Ishikawa (cell line): ENCODE data around the gene LPIN2.

ENCODE experiments used
- CEBPB ChIP-seq: IDR thresholded peaks from 2 replicates; pipeline ENCODE4 v1.6.1; 2012
- CREB1 ChIP-seq: IDR thresholded peaks from 2 replicates; pipeline ENCODE4 v1.6.1; 2012; ENCODE audit warnings: low read depth
- EGR1 ChIP-seq: IDR thresholded peaks from 2 replicates; pipeline ENCODE4 v1.6.1; 2012
- EP300 ChIP-seq: IDR thresholded peaks from 2 replicates; pipeline ENCODE4 v1.6.1; 2012; ENCODE audit warnings: borderline replicate concordance
- FOXM1 ChIP-seq: IDR thresholded peaks from 2 replicates; pipeline ENCODE4 v1.6.1; 2012; ENCODE audit warnings: low read depth, borderline replicate concordance
- MAX ChIP-seq: IDR thresholded peaks from 2 replicates; pipeline ENCODE4 v1.6.1; 2012
- NFIC ChIP-seq: IDR thresholded peaks from 2 replicates; pipeline ENCODE4 v1.6.1; 2012
- RAD21 ChIP-seq: IDR thresholded peaks from 2 replicates; pipeline ENCODE4 v1.6.1; 2012; ENCODE audit warnings: low read depth
- REST ChIP-seq: IDR thresholded peaks from 2 replicates; pipeline ENCODE4 v1.6.1; 2012; ENCODE audit warnings: low read depth, mild to moderate bottlenecking
- TAF1 ChIP-seq: IDR thresholded peaks from 2 replicates; pipeline ENCODE4 v1.6.1; 2012; ENCODE audit warnings: low read depth, mild to moderate bottlenecking
- TCF12 ChIP-seq: IDR thresholded peaks from 2 replicates; pipeline ENCODE4 v1.6.1; 2012; ENCODE audit warnings: low read depth
- TEAD4 ChIP-seq: IDR thresholded peaks from 2 replicates; pipeline ENCODE4 v1.6.1; 2012
- USF1 ChIP-seq: IDR thresholded peaks from 2 replicates; pipeline ENCODE4 v1.6.1; 2012
- YY1 ChIP-seq: IDR thresholded peaks from 2 replicates; pipeline ENCODE4 v1.6.1; 2012; ENCODE audit warnings: low read depth
- ZBTB7A ChIP-seq: IDR thresholded peaks from 2 replicates; pipeline ENCODE4 v1.6.1; 2012; ENCODE audit warnings: low read depth

LPIN2 gene

GRCh38 chr18:2970772-2971659 is 41.9 kb downstream of the LPIN2 start:
- TF ChIP-seq YY1, result no peak

GRCh38 chr18:2970344-2970743 is 42.6 kb downstream of the LPIN2 start:
- TF ChIP-seq YY1 (no peak), RAD21 (no peak), MAX (no peak), CREB1 (no peak), TEAD4 (no peak), CEBPB (no peak), TCF12 (no peak), TAF1 (no peak), REST (no peak), ZBTB7A (no peak), NFIC (no peak)

GRCh38 chr18:2969695-2970094 is 43.2 kb downstream of the LPIN2 start:
- TF ChIP-seq YY1, result no peak
- TF ChIP-seq TAF1, result no peak

- no peak for TF ChIP-seq TEAD4
- no peak for TF ChIP-seq TAF1
- TF ChIP-seq CEBPB, result no peak
- no peak for TF ChIP-seq CREB1
Observed at GRCh38 chr18:2968606-2969005, 44.3 kb downstream of the LPIN2 start.

- TF ChIP-seq TCF12 (no peak), USF1 (no peak), FOXM1 (no peak), TAF1 (no peak), TEAD4 (no peak), EP300 (no peak), EGR1 (no peak), RAD21 (no peak), YY1 (no peak), MAX (no peak), NFIC (no peak), REST (no peak)
Observed at GRCh38 chr18:2967820-2968219, 45.1 kb downstream of the LPIN2 start.

GRCh38 chr18:2967357-2967756 is 45.6 kb downstream of the LPIN2 start:
- no peak for TF ChIP-seq FOXM1
- no peak for TF ChIP-seq REST
- no peak for TF ChIP-seq NFIC
- TF ChIP-seq EGR1, result no peak
